ENCODE data around the gene UBQLN2.
"Not testable (repeated sequence)": the region's sequence is repeated elsewhere in the genome, so short reads cannot be mapped to it uniquely, and the experiment has no call there.

UBQLN2 gene

GRCh38 chrX:56563231-56564161 lies at the start of gene UBQLN2:
UBQLN2 (plus strand) TSS chrX:56563627; CDS start chrX:56563874, 247 bp downstream.
- DNase-seq = peak; percentile 89

GRCh38 chrX:56519642-56520041 lies 43.8 kb upstream of the UBQLN2 start:
- DNase-seq = no peak

- not testable (repeated sequence) for DNase-seq
Observed at GRCh38 chrX:56529482-56530007, 33.9 kb upstream of the UBQLN2 start.

- DNase-seq = no peak
Observed at GRCh38 chrX:56530011-56530410, 33.4 kb upstream of the UBQLN2 start.

- DNase-seq = no peak
Observed at GRCh38 chrX:56550667-56551066, 12.8 kb upstream of the UBQLN2 start.

- DNase-seq = no peak
Observed at GRCh38 chrX:56554870-56555269, 8.6 kb upstream of the UBQLN2 start.

- DNase-seq = no peak
Observed at GRCh38 chrX:56557376-56557929, 6.0 kb upstream of the UBQLN2 start.

GRCh38 chrX:56564164-56564885 lies 898 bp downstream of the UBQLN2 start:
- DNase-seq = peak; percentile 73

GRCh38 chrX:56564921-56565840 lies 1.8 kb downstream of the UBQLN2 start:
- DNase-seq = peak; percentile 19

GRCh38 chrX:56569378-56570057 lies 6.1 kb downstream of the UBQLN2 start:
- DNase-seq = no peak

- no peak for DNase-seq
Observed at GRCh38 chrX:56572975-56573374, 9.5 kb downstream of the UBQLN2 start.

GRCh38 chrX:56574861-56575260 lies 11.4 kb downstream of the UBQLN2 start:
- no peak for DNase-seq

GRCh38 chrX:56576721-56577120 lies 13.3 kb downstream of the UBQLN2 start:
- no peak for DNase-seq

GRCh38 chrX:56588397-56589188 lies 25.2 kb downstream of the UBQLN2 start:
- no peak for DNase-seq

- DNase-seq = not testable (repeated sequence)
Observed at GRCh38 chrX:56591830-56592229, 28.4 kb downstream of the UBQLN2 start.

- DNase-seq = no peak
Observed at GRCh38 chrX:56600141-56600540, 36.7 kb downstream of the UBQLN2 start.

GRCh38 chrX:56600987-56601386 lies 37.6 kb downstream of the UBQLN2 start:
- DNase-seq = no peak

GRCh38 chrX:56615282-56615681 lies 51.9 kb downstream of the UBQLN2 start:
- no peak for DNase-seq
